ENCODE measurements around the gene RASD1.

RASD1 gene

DNA sequence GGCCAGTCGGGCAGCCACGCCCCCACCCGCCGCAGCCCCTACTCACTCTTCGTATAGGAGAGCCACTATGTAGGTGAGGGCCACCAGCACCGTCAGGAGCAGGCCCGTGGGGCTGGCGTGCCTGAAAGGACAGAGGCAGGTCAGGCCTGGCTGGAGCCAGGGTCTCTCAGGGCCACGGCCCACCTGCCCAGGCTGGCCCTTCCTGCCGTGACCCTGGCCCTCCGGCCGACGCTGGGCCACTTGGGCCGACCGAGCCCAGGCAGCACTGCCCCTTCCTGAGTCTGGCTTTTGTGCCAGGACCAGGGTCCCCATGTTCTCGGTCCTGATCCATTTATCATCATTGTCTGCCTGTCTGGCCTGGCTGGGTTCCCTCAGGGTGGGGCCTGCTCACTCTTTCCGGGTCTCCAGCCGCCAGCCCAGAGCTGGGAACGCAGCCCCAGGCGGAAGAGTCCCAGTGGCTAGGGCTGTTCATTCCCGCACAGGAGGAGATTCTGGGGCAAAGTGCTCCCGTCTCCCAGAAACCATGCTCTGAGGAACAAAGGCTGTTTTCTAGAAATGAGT is 10.1 kb upstream of the RASD1 start:
- no peak for DNase-seq (ENCODE audit: low read depth in 1 of 2, low spot score in 1 of 2)
- in situ Hi-C loops (cut with HindIII; ENCODE audit: low pct_unique_long_range_greater_than_20kb, low sequenced_read_pairs): no loop called here
- TF ChIP-seq JUND (IDR thresholded peaks at IDR 0.05; ENCODE audit: low read depth): no peak

DNA sequence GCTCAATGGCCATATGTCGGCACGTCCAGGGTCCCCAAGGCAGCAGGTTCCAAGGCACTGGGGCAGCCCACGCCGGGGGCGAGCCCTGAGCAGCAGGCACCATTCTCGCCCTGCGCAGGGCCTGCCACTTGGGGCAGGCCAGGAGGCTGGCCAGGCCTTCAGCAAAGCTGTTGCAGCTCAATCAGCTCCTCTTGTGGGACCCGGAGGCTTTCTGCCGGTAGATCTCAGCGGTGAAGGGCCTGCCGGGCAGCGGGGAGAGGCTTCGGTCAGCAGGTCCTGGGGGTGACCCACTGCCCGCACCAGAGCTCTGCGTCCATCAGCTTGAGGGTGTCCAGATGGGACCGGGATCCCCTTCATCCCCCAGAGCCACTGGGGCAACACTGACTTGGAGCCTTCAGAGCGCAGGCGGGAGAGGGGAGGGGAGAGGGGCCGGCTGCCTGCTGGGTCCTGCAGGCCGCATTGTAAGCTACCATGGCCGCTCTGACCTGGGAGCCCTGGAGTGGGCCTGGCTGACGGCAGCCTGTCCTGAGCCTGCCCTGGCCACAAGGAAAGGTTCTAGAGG is 9.5 kb upstream of the RASD1 start:
- in situ Hi-C loops (cut with HindIII; ENCODE audit: low pct_unique_long_range_greater_than_20kb, low sequenced_read_pairs): no loop called here
- TF ChIP-seq JUND (IDR thresholded peaks at IDR 0.05; ENCODE audit: low read depth): no peak
- DNase-seq (ENCODE audit: low read depth in 1 of 2, low spot score in 1 of 2): no peak

DNA sequence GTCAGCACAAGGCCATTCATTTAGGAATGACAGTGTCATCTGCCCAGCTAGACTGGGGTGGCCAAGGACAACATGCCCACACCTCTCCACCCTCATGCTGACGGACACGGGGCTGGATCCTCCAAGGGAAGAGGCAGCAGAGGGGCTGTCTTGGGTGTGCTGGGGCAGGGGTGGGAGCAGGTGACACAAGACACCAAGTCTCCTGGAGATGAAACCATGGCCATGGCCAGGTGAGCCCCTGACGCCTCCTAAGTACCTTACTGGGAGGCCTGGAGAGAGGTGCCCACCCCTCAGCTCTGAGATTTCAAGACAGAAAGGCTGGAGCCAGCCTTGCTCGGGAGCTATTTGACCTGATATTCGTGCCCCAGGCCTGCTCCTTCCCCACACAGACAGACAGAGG is 9.0 kb upstream of the RASD1 start:
- in situ Hi-C loops (cut with HindIII; ENCODE audit: low pct_unique_long_range_greater_than_20kb, low sequenced_read_pairs): no loop called here
- TF ChIP-seq JUND (IDR thresholded peaks at IDR 0.05; ENCODE audit: low read depth): no peak
- DNase-seq (ENCODE audit: low read depth in 1 of 2, low spot score in 1 of 2): no peak

DNA sequence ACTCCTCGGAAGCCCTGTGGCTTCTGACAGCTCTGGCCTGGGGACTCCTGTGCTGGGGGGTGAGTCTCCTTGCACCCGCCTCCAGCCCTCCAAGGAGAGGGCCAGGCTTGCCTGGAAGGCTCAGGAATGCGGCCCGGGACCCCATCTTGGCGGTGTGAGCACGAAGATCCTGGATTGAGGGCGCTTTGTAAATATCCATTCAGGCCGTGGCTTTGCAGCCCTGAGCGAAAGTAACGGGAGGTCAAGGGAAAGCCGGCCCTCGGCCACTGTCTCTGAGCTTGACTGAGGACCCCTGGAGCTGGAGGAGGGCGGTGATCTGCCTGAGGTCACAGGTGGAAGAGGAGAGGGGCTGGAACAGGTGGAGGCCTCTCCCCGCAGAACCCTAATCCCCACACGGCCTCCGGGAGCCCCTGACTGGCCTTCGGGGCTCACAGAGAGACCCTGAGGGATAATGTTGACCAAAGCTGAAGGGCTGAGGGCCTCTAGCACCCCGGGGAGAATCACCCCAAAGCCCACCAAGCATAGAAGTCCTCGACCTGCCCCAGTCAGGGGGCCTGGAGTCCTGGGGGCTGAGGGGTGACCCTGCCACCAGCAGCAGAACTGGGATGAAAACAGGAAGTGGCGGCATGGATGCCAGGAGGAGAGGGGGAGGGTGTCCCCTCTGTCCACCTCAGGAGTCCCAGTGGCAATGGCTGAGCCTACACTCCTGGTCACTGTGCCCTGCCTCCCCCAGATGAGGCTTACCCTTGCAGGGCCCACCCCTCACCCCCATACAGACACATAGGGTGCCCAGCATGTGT is 8.3 kb upstream of the RASD1 start:
- no peak for DNase-seq (ENCODE audit: low read depth in 1 of 2, low spot score in 1 of 2)
- no peak for TF ChIP-seq JUND (IDR thresholded peaks at IDR 0.05; ENCODE audit: low read depth)
- in situ Hi-C loops (cut with HindIII; ENCODE audit: low pct_unique_long_range_greater_than_20kb, low sequenced_read_pairs): no loop called here

DNA sequence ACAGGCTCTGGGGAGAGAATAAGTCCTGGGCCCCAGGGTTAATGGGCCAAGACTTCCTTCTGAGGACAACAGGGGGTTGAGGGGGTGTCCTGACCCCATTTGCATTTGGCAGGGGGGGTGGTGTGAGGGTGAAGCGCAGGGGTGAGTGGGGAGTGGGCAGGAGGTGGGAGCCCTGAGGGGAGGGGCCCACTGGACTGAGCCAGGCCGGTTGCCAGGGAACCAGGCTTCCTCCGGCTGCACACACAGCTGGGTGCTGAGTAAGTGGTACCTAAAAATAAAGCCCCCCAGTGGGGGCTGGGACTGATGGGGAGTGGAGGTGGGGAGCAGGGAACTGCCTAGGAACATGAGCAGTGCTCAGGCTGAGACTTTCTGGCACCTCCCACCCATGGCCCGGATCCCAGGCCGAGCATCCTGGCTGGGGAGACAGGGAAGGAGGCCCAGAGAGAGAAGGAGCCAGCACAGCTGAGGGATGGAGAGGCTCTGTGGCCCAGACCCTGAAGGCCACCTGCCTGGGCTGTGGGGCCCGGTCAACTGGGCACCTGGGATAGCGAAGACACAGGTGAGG is 7.5 kb upstream of the RASD1 start:
- in situ Hi-C loops (cut with HindIII; ENCODE audit: low pct_unique_long_range_greater_than_20kb, low sequenced_read_pairs): no loop called here
- DNase-seq (ENCODE audit: low read depth in 1 of 2, low spot score in 1 of 2): no peak

DNA sequence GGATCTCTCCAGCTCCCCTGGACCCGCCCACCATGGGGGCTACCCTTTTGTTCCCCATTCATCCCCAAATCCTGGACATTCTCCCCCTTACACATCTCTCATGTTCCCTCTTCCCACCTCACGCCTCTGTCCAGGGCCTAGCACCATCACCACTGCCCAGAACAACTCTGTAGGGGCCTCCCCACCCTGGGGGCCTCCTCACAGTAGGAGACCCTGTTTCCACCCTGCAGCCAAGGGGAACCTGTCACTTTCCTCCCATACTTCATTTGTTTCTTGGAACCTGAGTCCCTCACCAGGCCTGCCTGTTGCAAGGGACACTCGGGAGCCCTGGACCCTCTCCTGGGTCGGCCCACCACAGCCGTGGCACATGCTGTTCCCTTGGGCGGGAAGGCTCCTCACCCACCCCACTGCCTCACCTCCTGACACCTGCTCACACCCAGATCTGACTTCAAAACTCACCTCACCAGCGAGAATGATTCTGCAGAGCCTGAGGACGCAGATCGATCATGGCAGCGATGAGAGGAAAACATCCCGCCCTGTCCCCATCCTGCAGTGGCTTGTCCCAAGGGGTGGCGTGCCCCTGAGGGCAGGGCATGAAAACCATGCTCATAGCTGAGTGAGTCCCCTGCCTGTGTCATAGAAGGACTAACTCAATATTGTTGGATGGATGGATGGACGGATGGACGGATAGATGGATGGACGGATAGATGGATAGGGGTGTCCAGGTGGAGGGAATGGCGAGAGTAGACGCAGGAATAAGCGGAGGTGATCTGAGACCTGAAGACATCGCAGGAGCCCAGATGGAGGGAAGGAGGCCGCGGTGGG is 6.8 kb upstream of the RASD1 start:
- DNase-seq (ENCODE audit: low read depth in 1 of 2, low spot score in 1 of 2): no peak
- in situ Hi-C loops (cut with HindIII; ENCODE audit: low pct_unique_long_range_greater_than_20kb, low sequenced_read_pairs): no loop called here
- no peak for TF ChIP-seq JUND (IDR thresholded peaks at IDR 0.05; ENCODE audit: low read depth)

More for the DNA sequence above, 7.5 kb upstream of the RASD1 start:
- no peak for TF ChIP-seq JUND (IDR thresholded peaks at IDR 0.05; ENCODE audit: low read depth)

DNA sequence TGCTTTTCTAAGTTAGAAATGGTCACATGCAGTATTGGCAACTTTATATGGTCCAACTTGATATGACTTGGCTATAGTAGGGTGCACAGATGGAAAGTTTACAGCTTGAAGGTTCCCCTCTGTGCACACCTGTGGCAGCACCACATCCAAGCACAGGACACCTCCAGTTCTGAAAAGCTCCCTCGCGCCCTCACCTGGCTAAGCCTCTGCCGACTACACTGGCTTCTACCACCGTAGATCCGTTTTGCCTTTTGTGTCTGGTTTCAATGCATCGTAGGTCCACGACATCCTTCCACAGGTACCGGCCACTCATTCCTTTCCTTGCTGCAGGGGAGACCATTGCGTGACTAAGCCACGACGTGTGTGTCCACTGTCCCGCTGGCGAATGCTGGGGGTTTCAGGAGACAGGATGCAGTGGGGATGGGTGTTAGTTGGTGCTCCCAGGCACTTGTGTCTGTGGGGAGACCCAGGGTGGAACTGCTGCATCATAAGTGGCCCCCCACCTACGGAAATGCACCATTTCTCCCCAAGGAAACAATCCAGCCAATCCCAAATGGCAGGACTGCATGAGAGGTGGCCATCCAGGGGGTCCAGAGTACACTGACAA is 4.9 kb upstream of the RASD1 start:
- in situ Hi-C loops (cut with HindIII; ENCODE audit: low pct_unique_long_range_greater_than_20kb, low sequenced_read_pairs): no loop called here
- no peak for TF ChIP-seq JUND (IDR thresholded peaks at IDR 0.05; ENCODE audit: low read depth)
- peak in 1 of 2 experiments; percentile 52 for DNase-seq (ENCODE audit: low read depth in 1 of 2, low spot score in 1 of 2)

DNA sequence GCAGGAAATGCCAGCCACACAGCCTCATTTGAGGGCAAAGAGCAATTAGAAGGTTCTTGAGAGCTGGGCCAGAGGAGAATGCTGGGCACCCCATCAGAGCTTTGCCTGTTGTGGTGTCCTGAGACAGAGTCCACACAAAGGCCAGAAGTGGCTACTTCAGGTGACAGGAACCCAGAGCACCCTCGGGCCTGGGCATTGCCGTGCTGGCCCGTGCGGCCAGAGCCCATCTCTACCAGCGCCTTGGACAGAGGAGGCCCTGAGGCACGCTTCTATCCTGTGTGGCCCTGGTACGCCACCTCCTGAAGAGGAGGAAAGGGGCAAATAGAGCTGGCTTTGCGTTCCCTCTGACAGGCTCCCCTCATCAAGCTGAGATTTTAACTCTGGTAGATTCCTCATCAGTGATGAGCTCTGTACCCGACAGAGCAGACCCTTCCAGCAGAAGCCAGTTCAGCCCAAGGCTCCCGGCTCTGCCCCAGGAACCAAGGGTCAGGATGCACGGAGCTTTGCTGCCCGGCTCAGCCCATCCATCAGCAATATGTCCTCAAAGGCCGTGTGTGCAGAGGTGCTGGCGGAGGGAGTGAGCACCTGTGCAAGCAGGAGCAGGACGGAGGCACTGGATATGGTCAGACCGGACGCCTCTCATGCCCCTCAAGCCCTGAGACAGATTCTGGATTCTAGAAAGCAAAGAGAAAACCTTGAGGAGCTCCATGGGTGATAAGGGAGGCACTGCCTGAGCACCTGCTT is 3.4 kb upstream of the RASD1 start:
- in situ Hi-C loops (cut with HindIII; ENCODE audit: low pct_unique_long_range_greater_than_20kb, low sequenced_read_pairs): no loop called here
- no peak for TF ChIP-seq JUND (IDR thresholded peaks at IDR 0.05; ENCODE audit: low read depth)
- DNase-seq (ENCODE audit: low read depth in 1 of 2, low spot score in 1 of 2): no peak

DNA sequence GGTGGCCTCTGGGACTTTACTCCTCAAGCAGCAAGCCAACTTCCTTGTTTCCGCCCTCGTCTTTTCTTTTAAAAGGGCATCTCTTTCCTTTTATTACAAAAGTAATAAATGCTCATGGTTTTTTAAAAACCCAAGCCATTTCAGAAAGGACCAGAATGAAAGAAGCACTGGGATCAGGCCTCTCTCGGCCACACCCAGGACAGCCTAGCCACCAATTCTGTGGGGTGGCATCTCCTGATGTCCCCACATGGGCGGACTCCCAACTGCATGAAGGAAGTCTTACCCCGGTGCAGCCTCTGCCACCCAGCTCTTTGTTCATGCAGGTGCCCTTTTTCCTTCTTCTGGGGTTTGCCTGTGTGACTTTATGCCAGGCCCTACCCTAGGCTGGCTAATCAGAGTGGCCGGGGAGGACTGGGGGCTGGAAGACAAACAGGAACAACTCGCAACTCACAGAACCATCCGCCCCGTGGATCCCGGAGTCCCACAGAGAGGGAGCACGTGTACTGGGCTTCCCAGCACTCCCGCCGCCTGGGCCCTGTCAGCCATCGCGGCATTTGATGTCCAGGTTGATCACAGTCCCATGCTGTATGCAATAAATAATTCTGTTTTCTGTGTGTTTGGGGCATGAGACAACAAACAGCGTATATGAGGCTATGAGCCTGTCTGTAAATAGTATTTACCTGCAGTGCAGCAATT is 2.6 kb upstream of the RASD1 start:
- no peak for TF ChIP-seq JUND (IDR thresholded peaks at IDR 0.05; ENCODE audit: low read depth)
- no peak for DNase-seq (ENCODE audit: low read depth in 1 of 2, low spot score in 1 of 2)
- in situ Hi-C loops (cut with HindIII; ENCODE audit: low pct_unique_long_range_greater_than_20kb, low sequenced_read_pairs): no loop called here

DNA sequence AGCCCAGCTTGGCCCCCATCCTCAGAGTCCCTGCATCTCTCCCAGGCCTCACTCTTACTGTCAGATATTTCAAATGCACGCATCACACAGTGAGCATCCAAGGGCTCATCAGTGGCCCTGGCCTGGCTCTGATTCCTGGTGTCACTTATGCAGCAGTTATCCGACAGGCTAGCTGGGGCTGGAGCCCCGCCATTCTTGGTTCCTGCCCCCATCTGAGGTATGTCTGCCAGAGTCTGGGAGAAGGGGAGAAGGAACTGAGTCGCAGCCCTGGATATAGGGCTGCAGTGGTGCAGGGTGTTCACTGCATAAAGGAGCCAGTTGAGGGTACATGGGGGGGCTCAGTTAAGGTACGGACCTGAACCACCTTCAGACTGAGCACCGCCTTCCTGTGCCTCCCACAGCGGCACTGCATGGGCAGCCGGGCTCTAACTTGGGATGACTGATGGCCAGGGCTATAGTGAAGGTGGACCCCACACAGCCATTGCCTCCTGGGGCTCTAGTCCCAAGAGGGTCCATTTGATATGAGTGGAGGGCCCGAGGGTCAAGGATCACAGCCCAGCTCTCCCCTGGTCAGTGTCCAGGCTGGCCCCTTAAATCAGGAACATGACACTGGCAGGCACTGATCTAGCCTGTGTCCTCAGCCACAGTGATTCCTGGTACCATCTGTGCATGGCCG is 1.8 kb upstream of the RASD1 start:
- in situ Hi-C loops (cut with HindIII; ENCODE audit: low pct_unique_long_range_greater_than_20kb, low sequenced_read_pairs): no loop called here
- DNase-seq (ENCODE audit: low read depth in 1 of 2, low spot score in 1 of 2): no peak
- no peak for TF ChIP-seq JUND (IDR thresholded peaks at IDR 0.05; ENCODE audit: low read depth)

Data from T47D (cell line).